Measurements from ENCODE around the gene MAN1A2. TPM values are rescaled to one million over a fixed set of nuclear protein-coding genes. Genes with fewer than 3 reads are reported as not detected.

The MAN1A2 gene
- total RNA-seq, 1 experiment from 2014 or later = 28.7 TPM

- H3K36me3 ChIP-seq (ENCODE audit: control insufficient read depth, insufficient read depth, low read length) = no peaks in the 10 kb centered on the region
- CTCF ChIA-PET = no interaction called here
- no peaks in the 10 kb centered on the region for H3K4me1 ChIP-seq (ENCODE audit: control insufficient read depth, insufficient read depth, low read length)
- DNase-seq (ENCODE audit: low read depth, low spot score) (no peak), ATAC-seq (no peak)
- H3K9me3 ChIP-seq (ENCODE audit: control insufficient read depth, insufficient read depth, low read depth, low read length) = no peaks in the 10 kb centered on the region
- TF ChIP-seq SIN3A (IDR thresholded peaks at IDR 0.05; ENCODE audit: borderline replicate concordance, insufficient read depth, low read depth, low read length) = no peak
- TF ChIP-seq POLR2AphosphoS5 (IDR thresholded peaks at IDR 0.05; ENCODE audit: low read depth, low read length) = no peak
- TF ChIP-seq CTCF (IDR thresholded peaks at IDR 0.05) = no peak
- no peak for TF ChIP-seq TCF7L2 (IDR thresholded peaks at IDR 0.05; ENCODE audit: low read depth, low read length)
- TF ChIP-seq REST (IDR thresholded peaks at IDR 0.05; ENCODE audit: insufficient read depth in 1 of 2, low read depth in 2 of 2, low read length in 1 of 2) = no peak
- no TSS peak for BruUV-seq (replicated peaks)
- no peak overlapping the region for H3K27ac ChIP-seq (ENCODE audit: low read length)
- H3K27me3 ChIP-seq (ENCODE audit: control insufficient read depth, insufficient read depth, low read length) = no peaks in the 10 kb centered on the region
- intact Hi-C loops (cut with micrococcal nuclease; ENCODE audit: unreplicated experiment) (no loop called here), in situ Hi-C loops (cut with HindIII; ENCODE audit: low pct_unique_long_range_greater_than_20kb, low sequenced_read_pairs) (no loop called here)
- no peak overlapping the region for H3K4me3 ChIP-seq (ENCODE audit: low read depth in 2 of 2, low read length in 2 of 2)
- POLR2A ChIA-PET = no interaction called here
Observed at GRCh38 chr1:117574161-117574835, 207.0 kb downstream of the MAN1A2 start.

- Histone ChIP-seq H3K4me3 (ENCODE audit: low read depth in 2 of 2, low read length in 2 of 2) (no peak overlapping the region), H3K9me3 (ENCODE audit: control insufficient read depth, insufficient read depth, low read depth, low read length) (no peaks in the 10 kb centered on the region), H3K27ac (ENCODE audit: low read length) (no peak overlapping the region), H3K27me3 (ENCODE audit: control insufficient read depth, insufficient read depth, low read length) (no peaks in the 10 kb centered on the region), H3K36me3 (ENCODE audit: control insufficient read depth, insufficient read depth, low read length) (no peaks in the 10 kb centered on the region), H3K4me1 (ENCODE audit: control insufficient read depth, insufficient read depth, low read length) (no peaks in the 10 kb centered on the region)
- BruUV-seq (replicated peaks) = no TSS peak
- CTCF ChIA-PET = no interaction called here
- TF ChIP-seq TCF7L2 (IDR thresholded peaks at IDR 0.05; ENCODE audit: low read depth, low read length) (no peak), POLR2AphosphoS5 (IDR thresholded peaks at IDR 0.05; ENCODE audit: low read depth, low read length) (no peak), REST (IDR thresholded peaks at IDR 0.05; ENCODE audit: insufficient read depth in 1 of 2, low read depth in 2 of 2, low read length in 1 of 2) (no peak), SIN3A (IDR thresholded peaks at IDR 0.05; ENCODE audit: borderline replicate concordance, insufficient read depth, low read depth, low read length) (no peak), CTCF (IDR thresholded peaks at IDR 0.05) (no peak)
- in situ Hi-C loops (cut with HindIII; ENCODE audit: low pct_unique_long_range_greater_than_20kb, low sequenced_read_pairs) = no loop called here
- ATAC-seq (no peak), DNase-seq (ENCODE audit: low read depth, low spot score) (no peak)
- intact Hi-C loops (cut with micrococcal nuclease; ENCODE audit: unreplicated experiment) = no loop called here
- POLR2A ChIA-PET = no interaction called here
Observed at GRCh38 chr1:117575586-117576225, 208.5 kb downstream of the MAN1A2 start.

Data from Panc1 (cell line).